Measurements from ENCODE around the gene SV2A.
"Not testable (repeated sequence)": the region's sequence is repeated elsewhere in the genome, so short reads cannot be mapped to it uniquely, and the experiment has no call there.

SV2A gene

DNA sequence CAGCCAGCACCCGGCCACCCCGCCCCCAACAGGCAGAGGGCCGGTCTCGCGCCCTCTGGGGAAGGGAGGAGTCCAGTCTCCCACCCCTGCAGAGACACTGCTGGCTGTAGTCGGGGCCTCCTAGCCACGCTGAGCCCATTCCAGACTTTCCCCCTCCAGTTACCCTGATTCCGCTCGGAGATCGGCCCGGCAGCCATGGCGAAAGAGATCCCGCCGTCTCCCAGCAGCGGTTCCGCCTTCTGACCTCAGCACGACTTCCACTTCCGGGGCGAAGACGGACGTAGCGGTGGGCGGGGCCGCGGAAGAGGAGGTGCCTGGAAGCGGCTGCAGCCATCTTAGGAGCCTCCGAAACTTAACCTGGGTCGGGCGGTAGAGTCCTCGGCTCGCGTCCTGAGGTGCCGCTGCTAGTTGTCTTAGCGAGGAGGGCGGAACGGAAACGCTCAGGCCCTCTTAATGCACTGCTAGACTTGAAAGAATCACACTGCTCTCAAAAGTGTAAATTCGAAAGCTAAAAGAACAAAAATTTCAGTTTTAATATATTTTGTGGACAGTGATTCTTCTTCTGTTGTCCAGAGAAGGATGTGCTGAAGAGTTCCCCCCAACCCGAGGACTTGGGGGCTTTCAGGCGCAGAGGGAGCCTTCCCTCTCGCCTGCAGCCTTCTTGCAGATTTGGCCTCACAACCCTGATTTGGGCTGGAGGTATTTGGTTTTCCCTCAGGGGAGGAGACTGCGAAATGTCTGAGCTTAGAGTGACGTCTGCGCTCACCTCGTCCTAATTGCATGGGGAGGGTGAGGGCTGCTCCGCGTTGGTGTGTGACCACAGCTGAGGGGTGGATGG lies 10.1 kb upstream of the SV2A start, which contains the start of gene SF3B4:
TSS of gene SF3B4 (minus strand) at position 241 of the 838 bp plus-strand sequence. CDS start at position 197, 44 bp downstream.
- peak; percentile 56 to 90 for DNase-seq

DNA sequence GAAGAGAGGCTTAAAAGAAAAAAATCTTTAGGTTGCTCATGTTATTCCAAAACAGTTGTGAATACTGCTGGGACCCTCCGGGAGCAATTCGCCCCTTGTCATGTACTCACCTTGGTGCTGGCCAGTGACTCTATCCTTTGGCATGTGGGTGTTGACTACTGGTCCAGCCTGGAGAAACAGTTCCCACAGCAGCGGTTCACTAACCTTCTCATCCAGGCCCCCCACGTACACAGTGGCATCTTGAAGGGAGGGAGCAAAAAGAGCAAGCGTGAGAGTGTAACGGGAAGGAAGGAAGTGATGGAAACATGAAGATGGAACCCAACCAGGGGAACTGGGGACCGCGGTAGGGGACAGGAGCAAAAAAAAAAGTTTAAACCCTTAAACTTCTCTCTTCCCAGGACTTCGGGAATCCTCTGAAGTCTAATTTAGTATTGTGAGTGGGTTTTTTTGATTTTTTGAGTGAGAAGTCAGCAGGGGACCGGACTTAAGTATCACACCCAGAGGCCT lies 9.5 kb upstream of the SV2A start:
- no peak for DNase-seq

DNA sequence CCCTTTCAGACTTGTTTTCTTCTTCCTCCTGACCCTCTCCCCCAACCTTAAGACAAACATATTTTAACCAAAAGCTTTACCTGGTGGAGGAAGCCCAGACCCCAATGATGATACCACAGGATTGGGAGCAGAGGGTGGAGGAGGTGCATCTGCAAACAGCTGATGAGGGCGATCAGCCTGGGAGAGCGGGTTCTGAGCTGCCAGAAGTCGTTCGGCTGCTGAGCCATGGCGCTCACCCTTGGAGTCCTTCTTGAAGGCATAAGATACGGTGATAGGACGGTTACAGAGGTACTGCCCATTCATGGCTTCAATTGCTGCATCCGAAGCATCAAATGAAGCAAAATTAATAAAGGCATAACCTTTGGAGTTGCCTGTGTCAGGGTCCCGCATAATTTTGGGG lies 8.7 kb upstream of the SV2A start:
- no peak for DNase-seq

GRCh38 chr1:149925751-149926150 lies 8.1 kb upstream of the SV2A start:
- no peak for DNase-seq

DNA sequence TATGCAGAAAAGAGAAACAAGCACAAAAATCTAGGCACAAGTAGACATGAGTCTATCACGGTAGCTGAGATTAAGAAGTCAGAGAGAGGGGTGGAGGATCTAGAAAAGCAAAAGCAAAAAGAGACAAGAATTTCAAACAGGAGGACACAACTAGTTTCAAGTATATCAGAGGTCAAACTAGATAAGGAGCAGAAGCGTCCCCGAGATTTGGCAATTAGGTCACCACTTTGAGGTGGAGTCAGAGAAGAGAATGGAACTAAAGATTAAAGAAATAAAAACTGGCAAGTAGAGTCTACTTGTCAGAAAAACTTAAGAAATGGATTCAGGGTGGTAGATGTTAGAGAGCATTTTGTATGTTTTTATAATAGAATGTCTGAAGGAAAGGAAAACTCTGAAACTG lies 7.7 kb upstream of the SV2A start:
- DNase-seq = no peak

DNA sequence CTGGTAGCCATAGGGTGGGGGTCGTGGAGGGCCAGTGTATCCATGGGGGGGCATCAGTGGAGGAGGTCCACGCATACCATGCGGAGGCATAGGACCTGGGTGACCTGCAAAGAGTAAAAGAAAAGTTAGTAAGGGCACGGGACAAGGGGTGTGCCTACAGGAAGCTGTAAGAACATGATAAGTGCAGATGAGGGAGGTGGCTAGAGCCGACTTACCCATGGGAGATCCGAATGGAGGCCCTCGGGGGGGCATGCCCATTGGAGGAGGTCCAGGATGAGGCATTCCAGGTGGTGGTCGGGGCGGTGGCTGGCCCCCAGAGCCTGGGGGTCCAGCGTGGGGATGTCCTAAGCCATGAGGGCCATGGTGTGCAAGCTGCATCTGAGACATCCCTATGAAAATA lies 6.0 kb upstream of the SV2A start:
- DNase-seq = no peak

DNA sequence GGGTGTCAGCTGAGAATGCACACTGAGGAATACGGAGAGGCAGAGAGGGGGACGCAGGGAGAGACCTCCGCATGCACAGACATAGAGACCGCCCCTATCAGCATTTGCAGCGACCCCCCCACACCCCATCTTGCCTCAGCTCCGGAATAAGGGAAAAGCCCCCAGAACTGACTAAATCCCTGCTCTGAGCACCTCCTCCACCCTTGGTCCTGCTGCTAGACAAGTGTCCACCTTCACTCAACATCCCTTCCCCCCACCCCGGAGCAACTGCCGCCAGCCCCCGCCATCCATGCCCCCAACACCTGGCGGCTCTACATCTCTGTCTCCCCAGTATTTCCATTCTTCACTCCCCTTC lies 769 bp downstream of the SV2A start:
- DNase-seq = no peak

- DNase-seq = no peak
Observed at GRCh38 chr1:149916193-149916897, 1.3 kb downstream of the SV2A start.

DNA sequence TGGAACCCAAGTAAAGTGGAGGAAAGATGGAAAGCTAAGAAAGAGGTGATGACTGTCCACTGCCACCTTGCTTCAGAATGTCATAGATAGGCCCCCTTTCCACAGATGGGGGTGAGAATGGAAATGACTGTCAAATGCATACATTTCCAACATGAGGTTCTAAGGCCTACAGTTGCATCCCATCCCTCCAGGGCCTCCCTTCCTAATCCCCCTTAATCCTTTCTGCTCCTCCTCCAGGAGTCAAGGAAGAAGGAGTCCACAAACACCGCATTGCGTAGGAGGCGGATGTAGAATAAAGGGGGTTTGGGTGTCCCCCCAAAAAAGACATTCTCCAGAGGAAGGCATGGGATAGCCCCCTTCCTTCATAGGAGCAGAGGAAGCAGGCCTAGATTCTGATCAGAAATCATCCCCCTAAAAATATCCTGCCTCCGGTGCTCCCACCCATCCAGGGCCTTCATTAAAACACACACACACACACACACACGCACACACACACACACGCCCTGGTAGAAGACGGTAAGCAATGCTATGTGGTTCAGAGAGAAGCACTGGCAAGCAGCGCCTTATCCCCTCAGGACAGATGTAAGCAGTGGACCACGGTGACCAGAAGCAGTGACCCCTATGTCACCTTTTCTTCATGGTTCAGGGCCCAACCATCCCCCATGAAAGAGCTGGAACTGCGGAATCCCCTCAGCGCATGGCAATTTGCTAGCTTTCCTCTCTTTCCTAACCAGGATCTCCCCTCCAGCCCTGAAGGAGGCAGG lies 2.0 kb downstream of the SV2A start:
- no peak for DNase-seq

GRCh38 chr1:149914545-149914944 lies 3.1 kb downstream of the SV2A start:
- no peak for DNase-seq

DNA sequence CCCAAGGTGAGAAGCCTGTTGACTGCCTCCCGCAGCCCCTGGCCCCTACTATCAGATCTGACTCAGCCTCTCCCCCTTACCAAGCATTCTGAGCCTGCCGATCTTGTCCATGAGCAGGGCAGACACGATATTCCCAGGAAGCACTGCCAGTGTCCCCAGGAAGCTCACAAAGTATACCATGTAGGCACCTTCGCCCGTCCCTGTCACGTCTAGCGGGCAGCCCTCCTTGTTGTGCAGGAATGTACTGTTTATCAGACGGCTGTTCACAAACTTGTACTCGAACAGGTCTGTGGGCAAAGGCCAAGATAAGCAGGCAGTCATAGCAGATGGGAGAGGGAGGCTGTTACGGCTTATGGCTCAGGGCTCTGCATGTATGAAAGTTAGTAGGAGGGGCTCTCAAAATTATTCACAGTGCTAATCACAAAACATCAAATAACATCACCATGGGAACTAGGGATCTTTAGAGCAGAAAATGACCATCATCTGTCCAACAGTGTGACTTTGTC lies 11.0 kb downstream of the SV2A start:
- DNase-seq = no peak

DNA sequence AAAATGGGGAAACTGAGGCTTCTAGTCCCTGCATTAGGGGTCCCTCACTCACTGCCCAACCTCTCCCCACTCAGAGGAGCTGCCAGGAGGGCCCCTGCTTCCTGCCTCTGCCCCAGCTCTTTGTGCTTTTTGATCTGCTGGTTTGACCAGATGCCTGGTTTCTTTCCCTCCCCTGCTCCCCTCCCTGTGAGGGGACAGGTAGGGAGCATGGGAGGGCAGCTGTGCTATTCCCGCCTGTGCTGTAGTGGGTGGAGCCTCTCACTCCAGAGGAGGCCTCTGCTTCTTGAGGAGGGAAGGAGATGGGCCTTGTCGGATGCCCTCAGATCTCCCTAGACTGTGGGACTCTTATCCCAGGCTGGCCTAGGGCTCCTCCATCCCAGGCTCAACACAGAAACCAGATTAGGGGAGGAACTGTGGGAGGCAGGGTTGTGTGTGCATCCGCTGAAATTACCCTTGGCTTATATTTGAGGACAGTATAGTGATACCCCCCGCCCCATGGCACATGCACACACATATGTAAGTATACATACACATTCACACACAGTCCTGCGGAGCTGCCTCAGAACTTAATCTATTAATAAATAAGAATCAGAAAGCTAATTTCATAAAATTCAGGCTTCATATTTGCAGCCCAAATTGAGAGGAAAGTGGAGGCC lies 13.7 kb downstream of the SV2A start:
- no peak for DNase-seq

- peak; percentile 75 to 89 for DNase-seq
Observed at GRCh38 chr1:149899460-149900284, 18.0 kb downstream of the SV2A start, which contains the start of gene BOLA1. Gene BOLA1, plus strand, starts transcription at chr1:149899568. Its CDS starts 492 bp downstream, at chr1:149900060.

- no peak for DNase-seq
Observed at GRCh38 chr1:149896575-149896974, 21.1 kb downstream of the SV2A start.

- no peak for DNase-seq
Observed at GRCh38 chr1:149888999-149889289, 28.7 kb downstream of the SV2A start.

GRCh38 chr1:149888247-149888998 lies 29.2 kb downstream of the SV2A start:
- peak; percentile 90 to 95 for DNase-seq

GRCh38 chr1:149887456-149888246 lies 30.0 kb downstream of the SV2A start:
- peak; percentile 90 to 98 for DNase-seq

DNA sequence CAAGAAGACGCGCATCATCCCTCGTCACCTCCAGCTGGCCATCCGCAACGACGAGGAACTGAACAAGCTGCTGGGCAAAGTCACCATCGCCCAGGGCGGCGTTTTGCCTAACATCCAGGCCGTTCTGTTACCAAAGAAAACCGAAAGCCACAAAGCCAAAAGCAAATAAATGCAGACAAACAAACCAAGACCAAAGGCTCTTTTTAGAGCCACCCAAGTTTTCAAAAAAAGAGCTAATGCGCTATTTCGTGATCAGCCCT lies 30.5 kb downstream of the SV2A start:
- DNase-seq = not testable (repeated sequence)

- peak; percentile 88 to 96 for DNase-seq
Observed at GRCh38 chr1:149886396-149887195, 31.0 kb downstream of the SV2A start.

DNA sequence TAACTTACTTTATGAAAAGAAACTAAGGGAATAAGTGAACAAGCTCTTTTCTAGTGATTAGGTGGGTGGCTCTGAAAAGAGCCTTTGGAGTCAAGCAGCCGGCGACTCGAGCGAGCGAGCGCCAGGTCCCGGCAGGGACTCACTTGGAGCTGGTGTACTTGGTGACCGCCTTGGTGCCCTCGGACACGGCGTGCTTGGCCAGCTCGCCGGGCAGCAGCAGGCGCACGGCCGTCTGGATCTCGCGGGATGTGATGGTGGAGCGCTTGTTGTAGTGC lies 31.6 kb downstream of the SV2A start:
- DNase-seq = not testable (repeated sequence)
